Inferior parietal cortex (tissue), 1 donor: ENCODE measurements around the gene EDC3.

Source experiments
- DNase-seq: peaks from one replicate; pipeline ENCODE4 v3.0.0-alpha.2; 2016; ENCODE audit errors: extremely low spot score

The EDC3 gene

GRCh38 chr15:74626752-74627692 lies 68.8 kb downstream of the EDC3 start:
- DNase-seq, result no peak

DNA sequence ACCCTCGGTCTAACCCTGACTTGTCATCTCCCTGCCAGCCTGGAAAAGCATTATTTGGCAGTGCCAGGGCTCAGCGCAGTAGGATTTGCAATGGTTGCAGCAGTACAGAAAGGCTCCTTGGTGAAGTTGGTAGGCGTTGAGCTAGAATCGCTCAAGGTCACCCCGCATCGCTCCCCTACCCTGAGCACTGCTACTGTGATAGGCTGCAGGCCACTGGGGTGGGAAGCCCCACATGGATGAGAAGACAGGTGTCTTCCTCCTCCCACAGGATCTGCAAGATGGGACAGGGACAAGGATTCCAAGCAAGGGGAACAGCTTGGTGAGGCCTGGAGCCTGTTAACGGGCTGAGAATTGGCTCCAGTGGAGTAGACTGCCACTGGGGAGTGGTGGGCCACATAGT lies 69.5 kb downstream of the EDC3 start:
- DNase-seq, result no peak

GRCh38 chr15:74625693-74626092 lies 70.1 kb downstream of the EDC3 start:
- DNase-seq, result no peak

- DNase-seq, result no peak
Observed at GRCh38 chr15:74624020-74624602, 71.7 kb downstream of the EDC3 start.

DNA sequence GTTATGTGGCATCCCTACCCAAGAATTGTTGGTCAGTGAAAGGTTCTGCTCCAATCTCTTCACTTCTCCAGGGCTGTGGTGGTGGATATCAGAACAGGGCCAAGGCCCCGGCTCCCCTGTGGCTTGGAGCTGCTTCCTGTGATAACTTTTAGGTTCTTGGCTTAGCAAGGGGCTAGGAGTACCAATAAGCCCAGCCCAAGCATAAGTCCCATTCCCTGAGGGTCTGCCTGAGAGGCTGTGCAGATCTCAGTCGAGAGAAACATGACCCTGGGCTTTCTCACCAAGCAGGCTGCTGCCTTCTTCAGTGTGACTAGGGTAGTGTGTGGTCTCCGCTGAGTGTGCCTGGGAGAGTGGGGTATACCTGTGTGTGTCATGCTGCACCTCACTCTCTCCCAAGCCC lies 73.1 kb downstream of the EDC3 start:
- no peak for DNase-seq

GRCh38 chr15:74621936-74622335 lies 73.9 kb downstream of the EDC3 start:
- no peak for DNase-seq

GRCh38 chr15:74621546-74621920 lies 74.3 kb downstream of the EDC3 start:
- no peak for DNase-seq

DNA sequence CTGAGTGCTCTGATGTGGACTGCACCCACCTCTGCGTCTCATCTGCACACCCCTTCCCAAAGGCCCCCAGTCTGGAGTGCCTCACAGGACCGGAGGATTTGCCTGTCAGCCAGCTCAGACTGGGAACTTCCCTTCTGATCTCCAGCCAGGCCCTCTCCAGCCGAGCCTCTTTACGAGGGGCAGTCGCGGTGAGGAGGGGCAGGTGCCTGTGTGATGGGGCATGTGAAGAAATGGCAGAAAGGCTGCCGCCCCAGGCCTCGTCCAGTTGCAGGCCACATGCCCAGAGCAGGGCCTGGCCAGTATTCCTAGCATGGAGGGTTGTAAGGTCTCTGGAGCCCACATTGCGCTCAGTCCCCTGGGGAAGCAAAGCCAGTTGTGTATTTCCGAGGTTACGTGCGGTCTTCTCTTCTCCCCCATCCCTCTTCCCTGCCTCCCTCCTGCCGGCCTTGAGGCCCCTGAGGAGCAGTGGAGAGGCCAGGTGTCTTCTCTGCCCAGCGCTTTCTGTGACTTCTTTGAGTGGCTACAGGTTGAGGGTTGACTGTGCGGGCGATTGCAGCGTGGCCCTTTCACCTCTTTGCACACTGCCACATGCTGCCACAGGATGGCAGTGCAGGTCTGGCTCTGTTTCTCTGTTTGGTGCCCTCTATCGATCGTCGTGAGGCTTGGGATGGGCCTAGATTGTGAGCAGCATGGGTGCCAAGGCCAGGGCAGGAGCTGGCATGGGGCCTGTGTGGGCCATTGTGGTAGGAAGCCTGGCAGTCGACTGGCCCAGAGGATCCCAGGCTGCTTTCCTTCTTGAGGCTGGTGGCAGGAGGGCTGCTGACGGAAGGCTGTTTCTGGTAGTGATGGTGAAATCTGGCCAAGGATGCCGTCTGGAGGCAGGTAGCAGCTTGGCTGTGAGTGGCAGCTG lies 74.9 kb downstream of the EDC3 start:
- DNase-seq, result peak; percentile 75

DNA sequence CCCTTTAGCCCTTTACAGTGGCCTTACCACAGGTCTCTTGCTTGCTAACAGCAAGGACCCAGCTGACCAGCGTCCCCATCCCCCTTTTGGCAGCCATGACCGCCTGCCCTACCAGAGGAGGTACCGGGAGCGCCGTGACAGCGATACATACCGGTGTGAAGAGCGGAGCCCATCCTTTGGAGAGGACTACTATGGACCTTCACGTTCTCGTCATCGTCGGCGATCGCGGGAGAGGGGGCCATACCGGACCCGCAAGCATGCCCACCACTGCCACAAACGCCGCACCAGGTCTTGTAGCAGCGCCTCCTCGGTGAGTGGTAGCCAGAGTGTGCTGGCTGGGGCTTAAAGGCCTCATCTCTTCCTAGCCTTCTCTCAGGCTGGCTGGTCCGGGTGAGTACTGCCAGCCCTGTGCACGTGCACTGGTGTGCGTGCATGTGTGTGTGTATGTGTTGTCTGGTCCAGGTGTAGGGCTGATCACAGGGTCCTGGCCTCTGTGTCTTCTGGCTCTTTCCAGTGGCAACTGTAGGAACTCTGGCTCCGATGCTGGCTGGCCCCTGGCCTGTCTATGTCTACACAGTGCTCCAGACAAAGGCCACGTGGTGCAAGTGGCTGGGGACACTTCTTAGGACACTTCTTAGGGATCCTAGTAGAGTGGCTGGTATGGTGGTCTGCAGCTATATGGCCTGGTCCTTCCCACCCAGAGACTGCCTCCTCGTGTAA lies 75.7 kb downstream of the EDC3 start:
- DNase-seq, result no peak

DNA sequence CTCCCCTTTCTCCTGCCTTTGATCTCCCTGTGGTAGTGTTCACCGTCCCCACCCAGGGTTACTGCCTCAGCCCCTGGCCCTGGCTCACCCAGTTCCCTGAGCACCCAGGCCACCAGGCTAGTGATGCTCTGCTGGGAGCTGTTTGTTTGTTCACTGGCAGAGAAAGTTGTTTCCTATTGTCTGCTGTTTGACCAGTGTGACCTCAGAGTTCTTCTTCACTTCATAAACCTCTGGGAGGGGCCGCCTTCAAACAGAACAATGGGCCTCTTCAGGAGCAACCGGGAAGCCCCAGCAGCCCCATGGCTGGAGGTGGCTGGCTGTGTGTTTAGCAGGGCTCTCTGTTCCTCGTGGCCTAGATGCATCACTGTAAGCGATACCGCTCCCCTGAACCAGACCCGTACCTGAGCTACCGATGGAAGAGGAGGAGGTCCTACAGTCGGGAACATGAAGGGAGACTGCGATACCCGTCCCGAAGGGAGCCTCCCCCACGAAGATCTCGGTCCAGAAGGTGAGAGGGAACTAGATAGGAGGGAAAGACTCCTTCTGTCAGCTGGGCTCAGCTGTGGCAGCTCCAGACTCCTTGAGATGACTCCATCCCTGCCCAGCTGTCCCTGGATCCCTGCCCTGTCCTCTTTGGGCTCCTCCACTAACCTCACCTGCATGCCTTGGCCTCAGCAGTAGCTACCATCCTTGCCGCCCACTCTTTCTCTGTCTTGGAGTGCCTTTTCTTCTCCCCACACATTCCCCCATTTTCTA lies 76.8 kb downstream of the EDC3 start:
- no peak for DNase-seq

DNA sequence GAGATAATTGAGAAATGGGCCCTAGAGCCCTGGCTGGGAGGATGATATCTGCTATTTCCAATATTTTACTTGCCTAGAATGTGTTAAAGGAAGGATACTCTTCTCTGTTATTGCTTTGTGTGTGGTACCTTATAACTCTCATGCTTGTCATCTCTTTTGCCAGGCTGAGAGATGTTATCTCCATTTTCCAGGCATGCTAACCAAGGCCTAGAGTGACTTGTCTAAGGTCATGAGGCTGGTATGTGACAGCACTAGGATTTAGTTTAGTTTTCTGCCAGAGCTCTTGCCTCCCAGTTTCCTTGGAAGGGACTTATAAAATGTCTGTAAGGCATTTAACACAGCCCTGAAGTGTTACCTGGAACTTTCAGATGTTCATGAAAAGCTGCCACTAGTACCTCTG lies 78.8 kb downstream of the EDC3 start:
- DNase-seq, result no peak

- no peak for DNase-seq
Observed at GRCh38 chr15:74616366-74616939, 79.4 kb downstream of the EDC3 start.

DNA sequence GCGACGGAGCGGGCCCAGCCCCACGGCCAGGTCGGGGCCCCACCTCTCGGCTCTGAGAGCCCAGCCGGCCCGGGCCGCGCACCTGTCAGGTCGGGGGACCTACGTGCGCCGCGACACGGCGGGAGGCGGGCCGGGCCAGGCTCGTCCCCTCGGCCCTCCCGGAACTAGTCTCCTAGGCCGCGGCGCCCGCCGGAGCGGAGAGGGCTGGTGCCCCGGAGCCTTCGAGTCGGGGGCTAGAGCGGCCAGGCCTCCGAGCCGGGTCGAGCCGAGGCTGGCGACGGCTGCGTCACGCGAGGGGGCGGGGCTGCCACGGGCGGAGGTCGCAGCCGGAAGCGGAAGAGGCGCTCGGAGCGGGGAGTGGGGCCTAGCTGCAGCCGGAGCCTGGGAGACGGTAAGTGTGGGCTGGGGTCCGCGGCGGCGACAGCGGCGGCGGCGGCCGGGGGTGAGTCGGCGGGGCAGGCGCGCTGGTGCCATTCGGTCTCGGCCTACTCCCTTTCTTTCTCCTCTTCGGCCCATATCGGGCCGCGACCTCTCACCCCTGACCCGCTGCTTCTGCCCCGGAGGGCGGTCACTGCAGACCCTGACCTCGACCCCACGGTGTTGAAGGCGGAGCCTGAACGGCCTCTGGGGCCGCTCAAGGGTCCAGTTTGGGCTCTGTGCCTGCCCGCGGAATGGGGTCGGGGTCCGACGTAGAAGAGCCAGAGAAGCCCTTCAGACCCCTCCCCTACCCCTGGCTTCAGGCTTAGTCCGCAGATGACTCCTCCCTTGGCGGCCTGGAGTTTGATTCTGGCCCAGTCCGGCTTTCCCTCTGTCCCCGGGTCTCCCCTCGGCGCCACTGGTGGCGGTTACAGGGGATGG lies 80.1 kb downstream of the EDC3 start, which contains the start of gene CLK3:
CLK3 (plus strand) TSS at position 329 of the 858 bp plus-strand sequence. CDS start 3,361 bp downstream, outside the sequence.
- peak; percentile 93 for DNase-seq

DNA sequence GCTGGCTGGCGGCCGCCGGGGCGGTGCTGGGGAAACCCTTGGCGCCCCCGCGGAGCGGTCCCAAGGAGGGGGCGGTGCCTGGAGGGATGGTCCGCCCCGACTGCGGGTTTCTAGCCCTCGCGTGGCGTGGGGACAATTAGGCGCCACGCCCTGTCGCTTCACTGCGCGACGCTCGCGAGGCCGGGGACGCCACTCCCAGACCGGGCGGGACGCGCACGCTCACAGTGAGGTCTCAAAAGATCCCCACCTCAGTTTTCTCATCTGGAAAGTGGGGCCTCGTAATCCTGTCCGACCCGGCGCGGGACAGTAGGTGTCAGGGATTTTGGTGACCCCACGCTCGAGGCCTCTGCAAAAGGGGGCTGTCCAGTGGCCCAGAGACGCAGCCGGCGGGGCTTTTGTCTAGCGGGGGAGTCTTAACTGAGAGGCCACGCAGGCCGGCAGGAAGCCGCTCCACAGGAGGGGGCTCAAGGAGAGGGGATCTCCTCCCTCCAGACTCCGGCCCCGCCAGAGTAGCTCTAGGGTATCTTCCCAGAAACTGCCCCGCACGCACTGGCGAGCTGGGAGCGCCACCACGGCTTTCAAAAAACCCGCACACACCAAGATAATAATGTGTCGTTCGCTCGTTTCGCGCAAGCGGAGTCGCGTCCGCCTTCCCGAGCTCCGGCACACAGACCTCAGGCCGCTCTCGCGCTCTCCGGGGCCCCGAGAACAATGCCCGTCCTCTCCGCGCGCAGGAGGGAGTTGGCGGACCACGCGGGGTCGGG lies 80.9 kb downstream of the EDC3 start:
- peak; percentile 44 for DNase-seq

DNA sequence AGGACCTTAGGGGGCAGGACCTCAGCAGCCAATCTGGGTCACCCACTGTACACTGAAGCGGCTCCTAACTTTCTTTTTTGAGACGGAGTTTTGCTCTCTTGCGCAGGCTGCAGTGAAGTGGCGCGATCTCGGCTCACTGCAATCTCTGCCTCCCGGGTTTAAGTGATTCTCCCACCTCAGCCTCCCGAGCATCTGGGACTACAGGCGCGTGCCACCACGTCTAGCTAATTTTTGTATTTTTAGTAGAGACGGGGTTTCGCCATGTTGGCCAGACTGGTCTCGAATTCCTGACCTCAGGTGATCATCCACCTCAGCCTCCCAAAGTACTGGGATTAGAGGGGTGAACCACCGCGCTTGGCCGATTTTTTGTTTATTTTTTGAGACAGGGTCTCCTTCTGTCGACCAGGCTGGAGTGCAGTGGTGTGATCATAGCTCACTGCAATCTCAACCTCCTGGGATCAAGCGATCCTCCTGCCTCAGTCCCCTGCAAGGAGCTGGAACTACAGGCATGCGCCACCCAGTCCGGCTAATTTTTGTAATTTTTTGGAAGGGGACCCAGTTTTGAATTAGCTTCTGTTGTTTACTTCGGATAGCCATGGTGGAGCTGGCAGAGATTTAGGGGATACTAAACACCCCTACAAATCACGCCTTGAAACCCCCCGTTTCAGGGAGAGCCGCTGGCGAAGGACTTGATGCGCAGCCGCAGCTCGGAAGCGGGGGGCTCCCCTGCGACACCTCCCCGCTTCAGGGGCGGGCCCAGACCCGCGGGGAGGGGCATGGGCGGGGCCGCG lies 81.7 kb downstream of the EDC3 start:
- peak; percentile 72 for DNase-seq

DNA sequence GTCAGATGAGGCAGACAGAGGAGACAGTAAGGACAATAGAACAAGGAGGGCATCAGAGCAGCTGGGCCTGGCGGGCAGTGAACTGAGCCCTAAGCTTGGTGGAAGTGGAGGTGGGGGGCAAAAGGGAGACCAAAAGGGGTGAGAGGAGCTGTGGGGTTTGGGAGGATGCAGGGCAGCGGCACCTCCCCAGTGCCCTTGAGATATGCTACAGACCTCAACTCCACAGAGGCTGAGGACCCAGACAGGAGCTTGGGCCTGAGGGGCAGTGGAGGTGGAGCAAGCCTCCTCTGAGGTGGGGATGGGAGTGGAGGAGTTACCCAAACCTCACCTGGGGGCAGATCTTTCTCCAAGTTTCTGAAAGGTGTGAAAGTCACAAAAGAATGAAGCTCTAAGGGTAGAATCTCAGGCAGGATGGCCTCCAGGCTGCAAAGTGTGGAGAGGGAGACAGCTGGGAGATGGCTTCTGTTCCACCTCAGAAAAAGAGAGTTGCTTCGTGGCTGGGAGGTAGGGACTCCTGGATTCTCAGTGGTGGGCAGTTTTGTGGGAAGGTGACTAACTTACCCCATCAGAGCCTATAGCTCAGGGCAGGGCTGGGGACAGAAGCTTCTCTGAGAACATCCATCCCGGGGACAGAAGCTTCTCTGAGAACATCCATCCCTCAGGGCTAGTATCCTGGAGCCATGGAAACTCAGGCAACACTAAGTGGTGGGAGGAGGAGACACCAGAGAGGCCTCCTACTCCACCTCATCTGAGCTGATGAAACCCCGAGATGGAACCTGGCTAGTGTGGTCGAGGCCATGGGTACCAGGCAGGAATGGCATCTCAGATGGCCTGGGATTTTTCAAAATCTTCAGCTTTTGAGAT lies 82.5 kb downstream of the EDC3 start:
- DNase-seq, result no peak

- no peak for DNase-seq
Observed at GRCh38 chr15:74612677-74613076, 83.1 kb downstream of the EDC3 start.
